CD4-positive, alpha-beta T cell (primary cell): ENCODE results near the gene RAB26. TPM values are rescaled to one million over a fixed set of nuclear protein-coding genes. Genes with fewer than 3 reads are reported as not detected.
"Not testable (repeated sequence)": the region's sequence is repeated elsewhere in the genome, so short reads cannot be mapped to it uniquely, and the experiment has no call there.

Experiments used
- ATAC-seq: fragments of 200-7000 bp; cut with Tn5 transposase; one replicate; pipeline ENCODE4 v1.10.0; 2022; ENCODE audit warnings: mild to moderate bottlenecking; ENCODE audit not compliant: poor library complexity
- CTCF ChIA-PET: fragments of 350-600 bp; sonication (Branson Sonifier 250); formaldehyde crosslinking; loops from one replicate; lab custom pipeline; 2021; ENCODE audit warnings: antibody characterized with exemption, inconsistent platforms; lab: Charles Lee
- POLR2A ChIA-PET: fragments of 350-600 bp; sonication (Branson Sonifier 250); formaldehyde crosslinking; loops from one replicate; lab custom pipeline; 2021; ENCODE audit warnings: antibody characterized with exemption, inconsistent platforms; lab: Charles Lee
- DNase-seq, 14 experiments: peaks; one replicate each; pipeline ENCODE4 v3.0.0-alpha.2; 2013 to 2020; ENCODE audit warnings: mixed read lengths in 2 of 14
- H3K27ac ChIP-seq, 2 donors: one replicate each; pipeline versions ENCODE4 v1.5.1 to v1.7.0; 2013; ENCODE audit warnings: low read length in 2 of 2, low read depth in 1 of 2, mild to moderate bottlenecking in 1 of 2
- H3K27me3 ChIP-seq, 2 experiments: 1 replicate in 1 of 2; 2 replicates in 1 of 2; pipeline versions ENCODE4 v1.6.1 to v1.7.0; 2013; ENCODE audit warnings: low read length in 2 of 2, control low read depth in 1 of 2, mild to moderate bottlenecking in 1 of 2, moderate library complexity in 1 of 2; ENCODE audit not compliant: insufficient read depth in 2 of 2, control insufficient read depth in 1 of 2
- H3K36me3 ChIP-seq: one replicate; pipeline ENCODE4 v1.6.1; 2013; ENCODE audit warnings: low read length, control low read depth; ENCODE audit not compliant: insufficient read depth
- H3K4me1 ChIP-seq: one replicate; pipeline ENCODE4 v1.6.1; 2013; ENCODE audit warnings: low read length, control low read depth; ENCODE audit not compliant: insufficient read depth
- H3K4me3 ChIP-seq: one replicate; pipeline ENCODE4 v1.5.1; 2013; ENCODE audit warnings: mild to moderate bottlenecking, low read length, moderate library complexity
- H3K9me3 ChIP-seq, 2 experiments: 1 replicate in 1 of 2; 2 replicates in 1 of 2; pipeline versions ENCODE4 v1.6.1 to v1.7.0; 2013; ENCODE audit warnings: low read length in 2 of 2, mild to moderate bottlenecking in 2 of 2, control low read depth in 1 of 2, moderate library complexity in 1 of 2; ENCODE audit not compliant: control insufficient read depth in 1 of 2, insufficient read depth in 1 of 2
- H3K27ac Mint-ChIP-seq: one replicate; pipeline ENCODE4 v1.8.0; 2020; ENCODE audit warnings: mixed read lengths
- H3K27me3 Mint-ChIP-seq: one replicate; pipeline ENCODE4 v1.8.0; 2021; ENCODE audit warnings: mixed read lengths
- H3K36me3 Mint-ChIP-seq: one replicate; pipeline ENCODE4 v1.8.0; 2021; ENCODE audit warnings: low read depth, mixed read lengths
- H3K4me1 Mint-ChIP-seq: one replicate; pipeline ENCODE4 v1.8.0; 2021; ENCODE audit warnings: low read depth, mixed read lengths
- H3K4me3 Mint-ChIP-seq: one replicate; pipeline ENCODE4 v1.8.0; 2020; ENCODE audit warnings: mild to moderate bottlenecking, mixed read lengths
- H3K9me3 Mint-ChIP-seq: one replicate; pipeline ENCODE4 v1.8.0; 2020; ENCODE audit warnings: mixed read lengths
- CTCF ChIP-seq: fragments of 200-600 bp; IDR thresholded peaks from one replicate; pipeline ENCODE4 v1.8.0; 2022; ENCODE audit warnings: antibody characterized with exemption, mild to moderate bottlenecking
- intact Hi-C, 2 experiments: fragments of 100-400 bp; cut with DNase I in 1 of 2; cut with micrococcal nuclease in 1 of 2; formaldehyde crosslinking; loops; one replicate each; pipeline versions ENCODE4 v1.15.1 to v1.9.0; 2023 to 2025; cut with DNase I, micrococcal nuclease
- microRNA-seq: library from miRNA; unstranded; fragments of <30 nt; microRNA quantifications from one replicate; pipeline ENCODE4 v1.2.0, GENCODE V29; 2021; ENCODE audit warnings: borderline microRNAs expressed, borderline replicate concordance
- total RNA-seq, 174 experiments: library from RNA in 2 of 174; stranded (reverse) in 2 of 174; gene quantifications; one replicate each; pipeline ENCODE4 v1.2.3 and lab custom pipeline; 2021 to 2026

Gene RAB26
- total RNA-seq, 2 experiments from 2014 or later, result not detected

DNA sequence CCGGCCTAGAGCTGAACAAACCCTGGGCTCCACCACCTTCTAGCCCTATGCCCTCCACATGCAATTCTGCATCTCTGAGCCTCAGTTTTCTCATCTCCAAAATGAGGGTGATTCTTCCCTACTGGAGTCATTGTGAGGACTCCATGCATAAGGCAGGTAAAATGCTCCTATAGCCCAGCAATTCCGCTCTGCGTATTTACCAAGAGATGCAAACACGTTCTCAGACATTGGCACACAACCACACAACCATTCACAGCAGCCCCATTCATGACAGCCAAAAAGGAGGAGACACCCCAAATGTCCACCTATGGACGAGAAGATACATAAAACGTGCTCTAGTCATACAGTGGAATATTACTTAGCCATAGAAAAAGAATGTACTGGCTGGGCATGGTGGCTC lies 51.9 kb downstream of the RAB26 start:
- Mint-ChIP-seq H3K9me3 (no peaks in the 10 kb centered on the region), H3K4me1 (peaks cover 10% of the 10 kb centered on the region), H3K27ac (no peak overlapping the region), H3K4me3 (no peak overlapping the region), H3K27me3 (peaks cover 20% of the 10 kb centered on the region), H3K36me3 (no peaks in the 10 kb centered on the region)
- DNase-seq (no peak), ATAC-seq (no peak)
- Histone ChIP-seq H3K4me3 (no peak overlapping the region), H3K9me3 (peaks cover 0 to 4% of the 10 kb centered on the region in 2 experiments), H3K27ac (no peak overlapping the region), H3K4me1 (peaks cover 19% of the 10 kb centered on the region), H3K36me3 (no peaks in the 10 kb centered on the region), H3K27me3 (peaks cover 21 to 23% of the 10 kb centered on the region in 2 experiments)
- ChIA-PET POLR2A (no interaction called here), CTCF (no interaction called here)
- intact Hi-C loops, result no loop called here
- TF ChIP-seq CTCF, result no peak

- H3K27ac ChIP-seq, H3K9me3 ChIP-seq, ATAC-seq, H3K9me3 Mint-ChIP-seq, intact Hi-C loops, DNase-seq, H3K27me3 ChIP-seq, CTCF ChIA-PET, H3K27me3 Mint-ChIP-seq, H3K4me3 ChIP-seq: not testable (repeated sequence)
- peak overlapping the region; percentile 53 for H3K27ac Mint-ChIP-seq
- H3K4me3 Mint-ChIP-seq, result peak overlapping the region; percentile 86
- H3K4me1 ChIP-seq, result peaks cover 23% of the 10 kb centered on the region
- POLR2A ChIA-PET, result interaction anchor here (1.2 to 4.8 kb wide), 2 partner anchors 12 to 48 kb away, joined by 5 to 47 read pairs; partner anchors contain the start of genes PGP and TRAF7
- peaks cover 14% of the 10 kb centered on the region for H3K4me1 Mint-ChIP-seq
- peaks cover 13% of the 10 kb centered on the region for H3K36me3 Mint-ChIP-seq
- peaks cover 17% of the 10 kb centered on the region for H3K36me3 ChIP-seq
These were observed 54.8 kb downstream of the RAB26 start for GRCh38 chr16:2203119-2203688.

Small RNAs within 50 kb of the gene (microRNA-seq; reads per million reads assigned to microRNA genes)
- gene MIR3180-5 (not detected), gene MIR4516 (not detected), gene MIR6511B1 (not detected)

Other genes with a start within 250 kb of the RAB26 start
- not detected for gene HS3ST6, start 230.2 kb upstream of the RAB26 start, total RNA-seq
- 1 to 10 TPM; 2.3 to 2.4 TPM for gene MSRB1, start 205.4 kb upstream of the RAB26 start, total RNA-seq
- not detected for gene RPL3L, start 193.9 kb upstream of the RAB26 start, total RNA-seq
- 10 to 100 TPM; 40.7 to 41.1 TPM for gene NDUFB10, start 189.1 kb upstream of the RAB26 start, total RNA-seq
- gene RPS2, start 183.8 kb upstream of the RAB26 start, total RNA-seq, result 1,000 to 10,000 TPM; 3,604 to 3,755 TPM
- gene RNF151, start 181.8 kb upstream of the RAB26 start, total RNA-seq, result not detected
- gene TBL3, start 176.6 kb upstream of the RAB26 start, total RNA-seq, result 10 to 100 TPM; 12.7 to 15.5 TPM
- gene NOXO1, start 167.2 kb upstream of the RAB26 start, total RNA-seq, result under 1 TPM; 0.56 to 0.99 TPM
- 10 to 100 TPM; 14.5 TPM for gene GFER, start 164.4 kb upstream of the RAB26 start, total RNA-seq
- 1 to 10 TPM; 3.8 to 3.9 TPM for gene SYNGR3, start 158.7 kb upstream of the RAB26 start, total RNA-seq
- gene ZNF598, start 138.8 kb upstream of the RAB26 start, total RNA-seq, result 10 to 100 TPM; 39.7 to 43.6 TPM
- under 1 TPM in 1 of 2 experiments, not detected in 1; 0.80 TPM for gene NPW, start 128.8 kb upstream of the RAB26 start, total RNA-seq
- 1 to 10 TPM; 1.9 to 2.0 TPM for gene NHERF2, start 121.7 kb upstream of the RAB26 start, total RNA-seq
- gene NTHL1, start 100.8 kb upstream of the RAB26 start, total RNA-seq, result 1 to 10 TPM; 2.7 to 2.9 TPM
- 10 to 100 TPM; 83.0 to 85.0 TPM for gene TSC2, start 100.6 kb upstream of the RAB26 start, total RNA-seq
- gene PKD1, start 12.7 kb upstream of the RAB26 start, total RNA-seq, result 10 to 100 TPM; 80.3 to 85.6 TPM
- 10 to 100 TPM; 19.9 to 24.0 TPM for gene TRAF7, start 7.2 kb downstream of the RAB26 start, total RNA-seq
- under 1 TPM in 1 of 2 experiments, not detected in 1; 0.06 TPM for gene CASKIN1, start 48.0 kb downstream of the RAB26 start, total RNA-seq
- gene MLST8, start 56.8 kb downstream of the RAB26 start, total RNA-seq, result 10 to 100 TPM; 22.9 to 26.4 TPM
- 1 to 10 TPM; 4.2 to 5.0 TPM for gene BRICD5, start 62.2 kb downstream of the RAB26 start, total RNA-seq
- 1 to 10 TPM; 8.1 to 8.5 TPM for gene PGP, start 66.2 kb downstream of the RAB26 start, total RNA-seq
- 10 to 100 TPM; 31.8 to 33.8 TPM for gene E4F1, start 75.0 kb downstream of the RAB26 start, total RNA-seq
- under 1 TPM; 0.22 to 0.36 TPM for gene DNASE1L2, start 87.8 kb downstream of the RAB26 start, total RNA-seq
- 10 to 100 TPM; 10.1 to 12.5 TPM for gene ECI1, start 103.0 kb downstream of the RAB26 start, total RNA-seq
- 100 to 1,000 TPM; 211 to 214 TPM for gene RNPS1, start 119.5 kb downstream of the RAB26 start, total RNA-seq
- 1 to 10 TPM; 7.0 to 7.7 TPM for gene ABCA3, start 192.1 kb downstream of the RAB26 start, total RNA-seq